HEK293 (cell line): ENCODE results near the gene SERINC4.

Experiments
- CTCF ChIA-PET: fragments of 350-600 bp; formaldehyde crosslinking; extraction: SDS; loops from one replicate; lab custom pipeline; 2021; ENCODE audit warnings: antibody characterized with exemption; lab: Yijun Ruan, JAX
- POLR2A ChIA-PET: fragments of 300-600 bp; formaldehyde crosslinking; extraction: SDS; loops from one replicate; lab custom pipeline; 2020; ENCODE audit warnings: antibody characterized with exemption, inconsistent platforms; lab: Yijun Ruan, JAX
- H3K27ac ChIP-seq: fragments of 200-500 bp; sonication (Bioruptor generic); 2 replicates; pipeline ENCODE4 v1.5.1; 2014; ENCODE audit warnings: low read depth, low read length, control low read depth, inconsistent platforms; ENCODE audit errors: extremely low read depth
- H3K36me3 ChIP-seq, 2 experiments: fragments of 200-500 bp in 1 of 2; sonication (Bioruptor generic) in 1 of 2; 1 replicate in 1 of 2; 2 replicates in 1 of 2; pipeline ENCODE4 v1.5.1; 2014 to 2017; ENCODE audit warnings: inconsistent platforms in 2 of 2, low read length in 2 of 2; ENCODE audit not compliant: control insufficient read depth in 2 of 2, insufficient read depth in 1 of 2
- H3K4me1 ChIP-seq: fragments of 200-500 bp; sonication (Bioruptor generic); 2 replicates; pipeline ENCODE4 v1.5.1; 2014; ENCODE audit warnings: mild to moderate bottlenecking, low read length, inconsistent platforms; ENCODE audit not compliant: control insufficient read depth, insufficient read depth
- H3K4me3 ChIP-seq: 2 replicates; pipeline ENCODE4 v1.5.1; 2011; ENCODE audit warnings: low read depth, mild to moderate bottlenecking, control low read depth, low read length, moderate library complexity
- H3K9me3 ChIP-seq: fragments of 200-500 bp; sonication (Bioruptor generic); 2 replicates; pipeline ENCODE4 v1.5.1; 2014; ENCODE audit warnings: low read depth, low read length, inconsistent platforms; ENCODE audit not compliant: control insufficient read depth, insufficient read depth
- FEZF1 ChIP-seq: fragments of 450-650 bp; formaldehyde crosslinking; IDR thresholded peaks from 2 replicates; pipeline ENCODE4 v1.5.1; 2016; ENCODE audit warnings: missing biosample characterization, missing genetic modification characterization
- HOXC10 ChIP-seq: sonication (generic); formaldehyde crosslinking; IDR thresholded peaks from 2 replicates; pipeline ENCODE4 v1.8.1; 2023; ENCODE audit warnings: mild to moderate bottlenecking, missing genetic modification reagents
- KLF8 ChIP-seq: fragments of 450-650 bp; formaldehyde crosslinking; IDR thresholded peaks from 2 replicates; pipeline ENCODE4 v1.5.1; 2016; ENCODE audit warnings: missing biosample characterization, missing genetic modification characterization
- SCRT2 ChIP-seq: fragments of 450-650 bp; formaldehyde crosslinking; IDR thresholded peaks from 2 replicates; pipeline ENCODE4 v1.5.1; 2016; ENCODE audit warnings: missing biosample characterization, missing genetic modification characterization
- YY2 ChIP-seq: fragments of 450-650 bp; formaldehyde crosslinking; IDR thresholded peaks from 2 replicates; pipeline ENCODE4 v1.5.1; 2016; ENCODE audit warnings: missing biosample characterization, missing genetic modification characterization
- ZBTB7A ChIP-seq: fragments of 450-650 bp; formaldehyde crosslinking; IDR thresholded peaks from 2 replicates; pipeline ENCODE4 v1.5.1; 2016; ENCODE audit warnings: low read depth, missing biosample characterization, missing genetic modification characterization
- ZBTB8A ChIP-seq: fragments of 450-650 bp; formaldehyde crosslinking; IDR thresholded peaks from 2 replicates; pipeline ENCODE4 v1.5.1; 2016; ENCODE audit warnings: missing biosample characterization, missing genetic modification characterization
- ZNF114 ChIP-seq: fragments of 450-650 bp; formaldehyde crosslinking; IDR thresholded peaks from 2 replicates; pipeline ENCODE4 v1.5.0; 2017; ENCODE audit warnings: missing biosample characterization, missing genetic modification characterization
- ZNF175 ChIP-seq: fragments of 450-650 bp; formaldehyde crosslinking; IDR thresholded peaks from 2 replicates; pipeline ENCODE4 v1.5.1; 2016; ENCODE audit warnings: missing biosample characterization, missing genetic modification characterization
- ZNF211 ChIP-seq: fragments of 450-650 bp; formaldehyde crosslinking; IDR thresholded peaks from 2 replicates; pipeline ENCODE4 v1.5.1; 2016; ENCODE audit warnings: low read depth, missing biosample characterization, missing genetic modification characterization
- ZNF473 ChIP-seq: fragments of 450-650 bp; formaldehyde crosslinking; IDR thresholded peaks from 2 replicates; pipeline ENCODE4 v1.5.1; 2017; ENCODE audit warnings: missing biosample characterization, missing genetic modification characterization
- ZNF48 ChIP-seq: fragments of 450-650 bp; formaldehyde crosslinking; IDR thresholded peaks from 2 replicates; pipeline ENCODE4 v1.5.1; 2016; ENCODE audit warnings: missing biosample characterization, missing genetic modification characterization
- ZNF555 ChIP-seq: fragments of 450-650 bp; formaldehyde crosslinking; conservative IDR thresholded peaks from 2 replicates; pipeline ENCODE4 v1.5.1; 2017; ENCODE audit warnings: missing biosample characterization, mild to moderate bottlenecking, missing genetic modification characterization, inconsistent platforms
- ZNF664 ChIP-seq: fragments of 450-650 bp; formaldehyde crosslinking; IDR thresholded peaks from 2 replicates; pipeline ENCODE4 v1.5.1; 2016; ENCODE audit warnings: missing biosample characterization, missing genetic modification characterization
- ZNF76 ChIP-seq: fragments of 450-650 bp; formaldehyde crosslinking; IDR thresholded peaks from 2 replicates; pipeline ENCODE4; 2016; ENCODE audit warnings: low read depth, missing biosample characterization, missing genetic modification characterization, borderline replicate concordance
- TF ChIP-seq, protein P1 (sequence below): fragments of 450-650 bp; formaldehyde crosslinking; conservative IDR thresholded peaks from 2 replicates; pipeline ENCODE4 v1.5.1; 2016; ENCODE audit warnings: low read depth, missing biosample characterization, missing genetic modification characterization
- TF ChIP-seq, protein P2 (sequence below): fragments of 450-650 bp; formaldehyde crosslinking; IDR thresholded peaks from 2 replicates; pipeline ENCODE4 v1.5.1; 2017; ENCODE audit warnings: missing biosample characterization, mild to moderate bottlenecking, missing genetic modification characterization, moderate library complexity
- TF ChIP-seq, protein P3 (sequence below): fragments of 450-650 bp; formaldehyde crosslinking; IDR thresholded peaks from 2 replicates; pipeline ENCODE4 v1.5.1; 2016; ENCODE audit warnings: missing biosample characterization, missing genetic modification characterization
- TF ChIP-seq, protein P4 (sequence below): fragments of 450-650 bp; formaldehyde crosslinking; IDR thresholded peaks from 2 replicates; pipeline ENCODE4 v1.5.1; 2016; ENCODE audit warnings: missing biosample characterization, missing genetic modification characterization
- TF ChIP-seq, protein P5 (sequence below): fragments of 450-650 bp; formaldehyde crosslinking; IDR thresholded peaks from 2 replicates; pipeline ENCODE4 v1.5.1; 2016; ENCODE audit warnings: missing biosample characterization, missing genetic modification characterization
- TF ChIP-seq, protein P6 (sequence below): fragments of 450-650 bp; formaldehyde crosslinking; IDR thresholded peaks from 2 replicates; pipeline ENCODE4 v1.5.1; 2017; ENCODE audit warnings: missing biosample characterization, missing genetic modification characterization
- TF ChIP-seq, protein P7 (sequence below): fragments of 450-650 bp; formaldehyde crosslinking; optimal IDR thresholded peaks from 2 replicates; pipeline ENCODE3; 2016; ENCODE audit warnings: missing biosample characterization, mild to moderate bottlenecking, missing genetic modification characterization

SERINC4 gene

DNA sequence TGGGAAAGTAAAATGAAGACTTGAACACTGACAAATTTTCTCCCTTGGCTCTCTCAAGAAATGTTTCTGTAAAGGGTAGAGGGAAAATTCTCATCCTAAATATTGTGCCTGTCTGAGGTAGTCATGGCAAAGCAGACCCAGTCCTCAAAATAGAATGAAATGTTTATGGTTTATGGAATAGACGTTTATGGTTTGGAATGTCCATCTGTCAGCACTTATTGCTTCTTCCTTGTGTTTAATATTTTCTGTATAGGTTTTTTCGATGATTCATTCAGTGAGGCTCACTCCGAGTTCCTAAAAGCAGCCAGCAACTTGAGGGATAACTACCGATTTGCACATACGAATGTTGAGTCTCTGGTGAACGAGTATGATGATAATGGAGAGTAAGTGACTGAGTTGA is 37.2 kb downstream of the SERINC4 start (continued):
- TF ChIP-seq, protein P1, sequence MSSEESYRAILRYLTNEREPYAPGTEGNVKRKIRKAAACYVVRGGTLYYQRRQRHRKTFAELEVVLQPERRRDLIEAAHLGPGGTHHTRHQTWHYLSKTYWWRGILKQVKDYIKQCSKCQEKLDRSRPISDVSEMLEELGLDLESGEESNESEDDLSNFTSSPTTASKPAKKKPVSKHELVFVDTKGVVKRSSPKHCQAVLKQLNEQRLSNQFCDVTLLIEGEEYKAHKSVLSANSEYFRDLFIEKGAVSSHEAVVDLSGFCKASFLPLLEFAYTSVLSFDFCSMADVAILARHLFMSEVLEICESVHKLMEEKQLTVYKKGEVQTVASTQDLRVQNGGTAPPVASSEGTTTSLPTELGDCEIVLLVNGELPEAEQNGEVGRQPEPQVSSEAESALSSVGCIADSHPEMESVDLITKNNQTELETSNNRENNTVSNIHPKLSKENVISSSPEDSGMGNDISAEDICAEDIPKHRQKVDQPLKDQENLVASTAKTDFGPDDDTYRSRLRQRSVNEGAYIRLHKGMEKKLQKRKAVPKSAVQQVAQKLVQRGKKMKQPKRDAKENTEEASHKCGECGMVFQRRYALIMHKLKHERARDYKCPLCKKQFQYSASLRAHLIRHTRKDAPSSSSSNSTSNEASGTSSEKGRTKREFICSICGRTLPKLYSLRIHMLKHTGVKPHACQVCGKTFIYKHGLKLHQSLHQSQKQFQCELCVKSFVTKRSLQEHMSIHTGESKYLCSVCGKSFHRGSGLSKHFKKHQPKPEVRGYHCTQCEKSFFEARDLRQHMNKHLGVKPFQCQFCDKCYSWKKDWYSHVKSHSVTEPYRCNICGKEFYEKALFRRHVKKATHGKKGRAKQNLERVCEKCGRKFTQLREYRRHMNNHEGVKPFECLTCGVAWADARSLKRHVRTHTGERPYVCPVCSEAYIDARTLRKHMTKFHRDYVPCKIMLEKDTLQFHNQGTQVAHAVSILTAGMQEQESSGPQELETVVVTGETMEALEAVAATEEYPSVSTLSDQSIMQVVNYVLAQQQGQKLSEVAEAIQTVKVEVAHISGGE (tag by site-specific recombination) = no peak
- TF ChIP-seq, protein P2, sequence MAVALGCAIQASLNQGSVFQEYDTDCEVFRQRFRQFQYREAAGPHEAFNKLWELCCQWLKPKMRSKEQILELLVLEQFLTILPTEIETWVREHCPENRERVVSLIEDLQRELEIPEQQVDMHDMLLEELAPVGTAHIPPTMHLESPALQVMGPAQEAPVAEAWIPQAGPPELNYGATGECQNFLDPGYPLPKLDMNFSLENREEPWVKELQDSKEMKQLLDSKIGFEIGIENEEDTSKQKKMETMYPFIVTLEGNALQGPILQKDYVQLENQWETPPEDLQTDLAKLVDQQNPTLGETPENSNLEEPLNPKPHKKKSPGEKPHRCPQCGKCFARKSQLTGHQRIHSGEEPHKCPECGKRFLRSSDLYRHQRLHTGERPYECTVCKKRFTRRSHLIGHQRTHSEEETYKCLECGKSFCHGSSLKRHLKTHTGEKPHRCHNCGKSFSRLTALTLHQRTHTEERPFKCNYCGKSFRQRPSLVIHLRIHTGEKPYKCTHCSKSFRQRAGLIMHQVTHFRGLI = no peak
- TF ChIP-seq ZNF664 = no peak
- no peak for TF ChIP-seq KLF8 (tag by site-specific recombination)
- TF ChIP-seq, protein P3, sequence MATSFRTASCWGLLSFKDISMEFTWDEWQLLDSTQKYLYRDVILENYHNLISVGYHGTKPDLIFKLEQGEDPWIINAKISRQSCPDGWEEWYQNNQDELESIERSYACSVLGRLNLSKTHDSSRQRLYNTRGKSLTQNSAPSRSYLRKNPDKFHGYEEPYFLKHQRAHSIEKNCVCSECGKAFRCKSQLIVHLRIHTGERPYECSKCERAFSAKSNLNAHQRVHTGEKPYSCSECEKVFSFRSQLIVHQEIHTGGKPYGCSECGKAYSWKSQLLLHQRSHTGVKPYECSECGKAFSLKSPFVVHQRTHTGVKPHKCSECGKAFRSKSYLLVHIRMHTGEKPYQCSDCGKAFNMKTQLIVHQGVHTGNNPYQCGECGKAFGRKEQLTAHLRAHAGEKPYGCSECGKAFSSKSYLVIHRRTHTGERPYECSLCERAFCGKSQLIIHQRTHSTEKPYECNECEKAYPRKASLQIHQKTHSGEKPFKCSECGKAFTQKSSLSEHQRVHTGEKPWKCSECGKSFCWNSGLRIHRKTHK (tag by site-specific recombination) = no peak
- no peak for TF ChIP-seq ZNF473 (tag by site-specific recombination)
- TF ChIP-seq, protein P4, sequence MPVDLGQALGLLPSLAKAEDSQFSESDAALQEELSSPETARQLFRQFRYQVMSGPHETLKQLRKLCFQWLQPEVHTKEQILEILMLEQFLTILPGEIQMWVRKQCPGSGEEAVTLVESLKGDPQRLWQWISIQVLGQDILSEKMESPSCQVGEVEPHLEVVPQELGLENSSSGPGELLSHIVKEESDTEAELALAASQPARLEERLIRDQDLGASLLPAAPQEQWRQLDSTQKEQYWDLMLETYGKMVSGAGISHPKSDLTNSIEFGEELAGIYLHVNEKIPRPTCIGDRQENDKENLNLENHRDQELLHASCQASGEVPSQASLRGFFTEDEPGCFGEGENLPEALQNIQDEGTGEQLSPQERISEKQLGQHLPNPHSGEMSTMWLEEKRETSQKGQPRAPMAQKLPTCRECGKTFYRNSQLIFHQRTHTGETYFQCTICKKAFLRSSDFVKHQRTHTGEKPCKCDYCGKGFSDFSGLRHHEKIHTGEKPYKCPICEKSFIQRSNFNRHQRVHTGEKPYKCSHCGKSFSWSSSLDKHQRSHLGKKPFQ (tag by site-specific recombination) = no peak
- TF ChIP-seq, protein P5, sequence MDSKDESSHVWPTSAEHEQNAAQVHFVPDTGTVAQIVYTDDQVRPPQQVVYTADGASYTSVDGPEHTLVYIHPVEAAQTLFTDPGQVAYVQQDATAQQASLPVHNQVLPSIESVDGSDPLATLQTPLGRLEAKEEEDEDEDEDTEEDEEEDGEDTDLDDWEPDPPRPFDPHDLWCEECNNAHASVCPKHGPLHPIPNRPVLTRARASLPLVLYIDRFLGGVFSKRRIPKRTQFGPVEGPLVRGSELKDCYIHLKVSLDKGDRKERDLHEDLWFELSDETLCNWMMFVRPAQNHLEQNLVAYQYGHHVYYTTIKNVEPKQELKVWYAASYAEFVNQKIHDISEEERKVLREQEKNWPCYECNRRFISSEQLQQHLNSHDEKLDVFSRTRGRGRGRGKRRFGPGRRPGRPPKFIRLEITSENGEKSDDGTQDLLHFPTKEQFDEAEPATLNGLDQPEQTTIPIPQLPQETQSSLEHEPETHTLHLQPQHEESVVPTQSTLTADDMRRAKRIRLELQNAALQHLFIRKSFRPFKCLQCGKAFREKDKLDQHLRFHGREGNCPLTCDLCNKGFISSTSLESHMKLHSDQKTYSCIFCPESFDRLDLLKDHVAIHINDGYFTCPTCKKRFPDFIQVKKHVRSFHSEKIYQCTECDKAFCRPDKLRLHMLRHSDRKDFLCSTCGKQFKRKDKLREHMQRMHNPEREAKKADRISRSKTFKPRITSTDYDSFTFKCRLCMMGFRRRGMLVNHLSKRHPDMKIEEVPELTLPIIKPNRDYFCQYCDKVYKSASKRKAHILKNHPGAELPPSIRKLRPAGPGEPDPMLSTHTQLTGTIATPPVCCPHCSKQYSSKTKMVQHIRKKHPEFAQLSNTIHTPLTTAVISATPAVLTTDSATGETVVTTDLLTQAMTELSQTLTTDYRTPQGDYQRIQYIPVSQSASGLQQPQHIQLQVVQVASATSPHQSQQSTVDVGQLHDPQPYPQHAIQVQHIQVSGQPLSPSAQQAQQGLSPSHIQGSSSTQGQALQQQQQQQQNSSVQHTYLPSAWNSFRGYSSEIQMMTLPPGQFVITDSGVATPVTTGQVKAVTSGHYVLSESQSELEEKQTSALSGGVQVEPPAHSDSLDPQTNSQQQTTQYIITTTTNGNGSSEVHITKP = no peak
- no peak for TF ChIP-seq ZBTB8A (tag by site-specific recombination)

DNA sequence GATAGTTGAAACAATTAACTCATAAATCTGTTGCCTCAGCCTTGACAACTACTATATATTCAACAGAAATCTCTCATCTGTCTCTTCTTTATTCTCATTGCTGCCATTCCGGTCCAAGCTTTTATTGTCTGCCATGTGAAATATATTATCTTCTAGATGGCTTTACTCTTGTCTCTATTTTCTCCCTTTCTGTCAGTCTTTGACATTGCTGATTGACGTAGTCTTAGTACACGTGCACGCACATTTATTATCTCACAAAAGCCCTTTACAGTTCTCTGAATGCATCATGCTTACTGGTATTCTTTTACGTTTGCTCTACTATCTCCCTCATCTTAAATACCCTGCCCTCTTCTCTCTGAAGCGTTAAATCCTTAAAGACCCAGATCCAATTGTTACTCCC is 48.1 kb downstream of the SERINC4 start:
- no peak for TF ChIP-seq FEZF1 (tag by site-specific recombination)
- no peak for TF ChIP-seq ZBTB7A (tag by site-specific recombination)
- no peak for TF ChIP-seq YY2
- TF ChIP-seq ZNF555 (tag by site-specific recombination) = no peak
- TF ChIP-seq, protein P6, sequence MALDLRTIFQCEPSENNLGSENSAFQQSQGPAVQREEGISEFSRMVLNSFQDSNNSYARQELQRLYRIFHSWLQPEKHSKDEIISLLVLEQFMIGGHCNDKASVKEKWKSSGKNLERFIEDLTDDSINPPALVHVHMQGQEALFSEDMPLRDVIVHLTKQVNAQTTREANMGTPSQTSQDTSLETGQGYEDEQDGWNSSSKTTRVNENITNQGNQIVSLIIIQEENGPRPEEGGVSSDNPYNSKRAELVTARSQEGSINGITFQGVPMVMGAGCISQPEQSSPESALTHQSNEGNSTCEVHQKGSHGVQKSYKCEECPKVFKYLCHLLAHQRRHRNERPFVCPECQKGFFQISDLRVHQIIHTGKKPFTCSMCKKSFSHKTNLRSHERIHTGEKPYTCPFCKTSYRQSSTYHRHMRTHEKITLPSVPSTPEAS (tag by site-specific recombination) = no peak
- TF ChIP-seq SCRT2 = no peak
- TF ChIP-seq ZNF175 (tag by site-specific recombination) = no peak
- TF ChIP-seq HOXC10 (CRISPR knock-in tag) = no peak
- TF ChIP-seq ZNF114 = no peak
- no peak for TF ChIP-seq ZNF211 (tag by site-specific recombination)
- no peak for TF ChIP-seq ZNF76
- TF ChIP-seq ZNF48 = no peak
- TF ChIP-seq, protein P7, sequence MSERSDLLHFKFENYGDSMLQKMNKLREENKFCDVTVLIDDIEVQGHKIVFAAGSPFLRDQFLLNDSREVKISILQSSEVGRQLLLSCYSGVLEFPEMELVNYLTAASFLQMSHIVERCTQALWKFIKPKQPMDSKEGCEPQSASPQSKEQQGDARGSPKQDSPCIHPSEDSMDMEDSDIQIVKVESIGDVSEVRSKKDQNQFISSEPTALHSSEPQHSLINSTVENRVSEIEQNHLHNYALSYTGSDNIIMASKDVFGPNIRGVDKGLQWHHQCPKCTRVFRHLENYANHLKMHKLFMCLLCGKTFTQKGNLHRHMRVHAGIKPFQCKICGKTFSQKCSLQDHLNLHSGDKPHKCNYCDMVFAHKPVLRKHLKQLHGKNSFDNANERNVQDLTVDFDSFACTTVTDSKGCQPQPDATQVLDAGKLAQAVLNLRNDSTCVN (tag by site-specific recombination) = no peak
- ChIA-PET CTCF (no interaction called here), POLR2A (no interaction called here)
- Histone ChIP-seq H3K4me1 (peaks cover 8% of the 10 kb centered on the region), H3K36me3 (peaks cover 12 to 57% of the 10 kb centered on the region in 2 experiments), H3K4me3 (no peak overlapping the region), H3K27ac (no peak overlapping the region), H3K9me3 (no peaks in the 10 kb centered on the region)
